Hematopoietic multipotent progenitor cell treated with erythropoietin and hydrocortisone succinate and interleukin-3 and kit ligand, for 17 days (in vitro differentiated cells): ENCODE measurements around the gene TSFM.
"Not testable (repeated sequence)": the region's sequence is repeated elsewhere in the genome, so short reads cannot be mapped to it uniquely, and the experiment has no call there.

ENCODE experiments used
- DNase-seq: peaks from one replicate; pipeline ENCODE4 v3.0.0-alpha.2; 2015; ENCODE audit warnings: low spot score

The TSFM gene

DNA sequence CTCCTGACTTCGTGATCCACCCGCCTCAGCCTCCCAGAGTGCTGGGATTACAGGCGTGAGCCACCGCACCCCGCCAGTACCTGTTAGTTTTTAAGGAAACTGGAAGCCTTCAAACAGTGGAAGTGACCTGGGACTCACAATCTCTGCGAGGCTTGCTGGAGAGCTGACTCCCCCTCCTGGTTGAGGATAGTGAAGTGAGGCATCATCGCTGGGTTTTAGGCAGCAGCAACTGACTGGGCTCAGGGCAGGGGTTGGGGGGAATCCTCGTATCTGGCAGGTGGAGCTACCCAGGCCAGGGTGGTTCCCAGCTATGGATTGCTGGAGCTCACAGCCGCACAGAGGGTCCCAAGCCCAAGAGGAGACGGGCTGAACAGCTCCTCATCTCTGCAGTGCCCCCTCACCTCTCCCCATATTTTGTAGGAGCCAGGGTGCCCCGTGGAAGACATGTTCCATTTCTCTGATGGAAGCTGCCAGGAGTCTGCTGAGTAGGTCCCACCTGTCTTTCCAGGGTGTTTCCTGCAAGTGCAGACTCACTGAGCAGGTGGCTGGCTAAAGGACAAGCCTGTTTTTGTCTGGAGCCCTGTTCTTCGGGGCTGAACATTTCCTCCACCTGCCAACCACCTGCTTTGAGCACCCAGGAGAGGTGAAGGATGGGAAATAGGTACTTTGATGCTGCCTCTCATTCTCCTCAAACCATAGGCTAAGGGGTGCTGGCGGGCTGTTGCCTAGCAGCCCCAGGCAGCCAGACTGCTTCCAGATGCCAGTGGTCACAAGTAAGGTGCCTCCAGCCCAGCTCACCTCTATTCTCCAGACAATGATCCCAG, 32.8 kb downstream of the TSFM start:
- no peak for DNase-seq

DNA sequence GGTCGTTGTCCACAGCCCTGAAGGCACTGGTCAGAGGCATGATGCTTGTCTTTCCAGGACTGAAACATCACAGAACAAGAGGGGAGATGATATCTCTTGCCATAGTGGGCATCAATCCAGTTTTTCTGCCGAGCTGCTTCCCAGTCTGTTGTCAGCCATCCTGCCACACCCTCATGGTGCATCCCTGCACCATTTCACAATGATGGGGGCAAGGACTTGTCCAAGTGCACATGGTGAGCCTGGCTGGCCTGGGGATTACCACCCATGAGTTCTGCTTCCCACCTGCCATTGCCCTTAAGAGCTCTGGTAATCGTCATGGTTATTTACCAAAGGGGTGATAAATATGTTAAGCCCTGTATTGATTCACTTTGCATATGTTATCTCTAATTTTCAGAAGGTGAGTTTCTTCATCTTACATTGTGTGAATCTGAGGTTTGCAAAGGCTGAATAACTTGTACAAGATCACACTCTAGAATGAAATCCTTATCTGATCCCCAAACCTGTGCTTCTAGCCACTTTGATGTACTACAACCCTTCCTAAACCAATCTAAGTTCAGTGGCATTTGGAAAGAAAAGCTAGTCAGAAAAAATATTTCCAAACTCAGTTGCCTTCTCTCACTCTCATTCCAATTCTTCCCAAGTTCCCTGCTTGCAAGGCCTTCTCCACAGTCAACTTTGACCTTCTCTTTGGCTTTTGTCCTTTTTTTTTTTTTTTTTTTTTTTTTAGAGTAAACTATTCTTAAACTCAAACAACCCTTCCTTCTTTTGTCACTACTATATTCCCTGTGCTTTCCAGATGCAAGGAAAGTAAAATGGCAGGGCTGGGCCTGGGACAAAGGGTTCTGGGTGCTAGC, 33.6 kb downstream of the TSFM start:
- no peak for DNase-seq

DNA sequence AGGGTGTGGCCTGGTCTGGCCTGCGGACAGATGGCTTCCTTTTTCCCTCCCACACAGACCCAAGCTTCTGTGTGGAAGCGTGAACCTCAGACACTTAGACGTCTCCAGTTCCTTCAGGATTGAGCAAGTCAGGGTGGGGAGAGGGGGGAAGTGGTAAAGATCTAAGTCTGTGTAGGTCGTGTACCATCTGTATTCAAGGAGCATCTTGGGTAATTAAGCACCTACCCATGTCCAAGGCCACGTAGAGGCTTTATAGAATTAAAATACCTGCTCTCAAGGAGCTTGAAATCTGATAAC, 34.2 kb downstream of the TSFM start:
- DNase-seq, result no peak

DNA sequence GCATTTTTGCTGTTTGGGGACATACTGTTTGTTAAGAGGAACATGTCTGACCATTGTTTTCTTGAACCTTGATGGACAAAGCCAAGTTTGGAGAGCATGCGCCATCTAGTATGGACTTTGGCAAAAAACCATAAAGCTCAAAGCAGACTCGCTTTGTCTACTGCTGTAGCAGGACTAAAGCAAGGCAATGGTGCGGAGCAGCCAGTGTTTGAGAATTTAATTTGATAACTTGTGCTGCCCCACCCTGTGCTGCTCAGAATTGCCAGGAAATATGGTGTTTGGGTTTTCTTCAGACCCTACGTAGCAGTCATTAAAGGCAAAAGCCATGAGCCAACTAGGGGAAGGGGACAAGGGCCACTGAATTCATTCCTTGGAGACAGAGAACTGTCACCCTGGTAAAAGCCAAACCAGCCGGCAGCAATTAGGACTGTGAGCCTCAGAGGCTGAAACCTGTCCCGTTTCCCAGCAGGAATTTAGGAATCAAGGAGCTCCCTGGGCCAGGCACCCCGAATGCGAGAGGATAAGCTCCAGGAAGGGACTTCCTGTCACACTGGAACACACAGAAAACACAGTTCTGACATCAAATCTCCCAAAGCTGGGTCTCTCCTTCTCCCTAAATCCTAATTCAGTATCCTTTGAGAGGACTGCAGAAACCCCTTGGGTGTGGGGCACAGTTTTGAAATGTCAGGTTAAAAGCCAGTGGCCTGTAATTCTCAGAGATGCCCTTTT, 34.8 kb downstream of the TSFM start:
- DNase-seq, result no peak

DNA sequence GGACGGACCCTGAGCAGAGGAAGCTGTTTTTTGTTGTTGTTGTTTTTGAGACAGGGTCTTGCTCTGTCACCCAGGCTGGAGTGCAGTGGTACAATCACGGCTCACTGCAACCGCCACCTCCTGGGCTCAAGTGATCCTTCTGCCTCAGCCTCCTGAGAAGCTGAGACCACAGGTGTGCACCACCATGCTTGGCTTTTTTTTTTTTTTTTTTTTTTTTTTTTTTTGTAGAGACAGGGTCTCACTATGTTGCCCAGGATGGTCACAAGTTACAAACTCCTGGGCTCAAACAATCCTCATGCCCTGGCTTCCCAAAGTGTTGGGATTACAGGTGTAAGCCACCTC, 35.4 kb downstream of the TSFM start:
- not testable (repeated sequence) for DNase-seq

DNA sequence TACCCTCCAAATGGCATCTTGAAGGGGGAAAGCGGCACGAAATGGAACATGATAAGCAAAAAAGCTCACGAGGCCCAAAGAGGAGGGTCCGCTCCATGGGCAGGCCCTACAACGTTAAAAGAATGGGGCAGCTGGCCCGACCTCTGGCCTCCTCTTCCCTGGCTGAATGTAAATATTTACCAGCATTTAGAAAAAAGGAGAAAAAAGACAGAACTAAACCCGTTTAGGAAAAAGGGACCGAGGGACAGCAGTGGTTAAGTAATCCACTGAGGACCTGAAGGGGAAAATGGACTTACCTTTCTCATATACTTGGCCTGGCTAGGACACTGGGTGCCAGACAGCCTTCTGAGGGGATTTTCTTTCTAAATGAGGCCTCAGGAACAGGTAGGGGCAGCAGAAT, 37.5 kb downstream of the TSFM start:
- DNase-seq, result not testable (repeated sequence)

DNA sequence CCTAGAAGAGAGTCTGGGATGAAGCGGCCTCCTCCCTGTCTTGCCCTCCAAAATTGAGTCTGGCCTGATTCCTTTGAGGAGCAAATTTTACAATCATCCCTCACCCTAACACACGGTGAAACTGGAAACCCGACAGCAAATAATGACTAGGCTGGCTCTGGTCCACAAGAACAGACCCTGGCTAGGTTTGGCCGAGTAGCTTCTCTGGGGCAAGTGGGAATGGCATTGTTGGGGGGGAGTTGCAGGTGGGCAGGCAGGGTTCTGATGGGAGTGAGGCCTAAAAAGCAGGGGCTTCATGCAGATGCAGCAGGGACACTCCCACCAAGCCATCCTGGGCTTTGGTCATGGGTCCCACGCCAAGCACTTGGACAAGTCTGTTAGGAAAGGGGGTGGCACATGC, 38.4 kb downstream of the TSFM start:
- not testable (repeated sequence) for DNase-seq

DNA sequence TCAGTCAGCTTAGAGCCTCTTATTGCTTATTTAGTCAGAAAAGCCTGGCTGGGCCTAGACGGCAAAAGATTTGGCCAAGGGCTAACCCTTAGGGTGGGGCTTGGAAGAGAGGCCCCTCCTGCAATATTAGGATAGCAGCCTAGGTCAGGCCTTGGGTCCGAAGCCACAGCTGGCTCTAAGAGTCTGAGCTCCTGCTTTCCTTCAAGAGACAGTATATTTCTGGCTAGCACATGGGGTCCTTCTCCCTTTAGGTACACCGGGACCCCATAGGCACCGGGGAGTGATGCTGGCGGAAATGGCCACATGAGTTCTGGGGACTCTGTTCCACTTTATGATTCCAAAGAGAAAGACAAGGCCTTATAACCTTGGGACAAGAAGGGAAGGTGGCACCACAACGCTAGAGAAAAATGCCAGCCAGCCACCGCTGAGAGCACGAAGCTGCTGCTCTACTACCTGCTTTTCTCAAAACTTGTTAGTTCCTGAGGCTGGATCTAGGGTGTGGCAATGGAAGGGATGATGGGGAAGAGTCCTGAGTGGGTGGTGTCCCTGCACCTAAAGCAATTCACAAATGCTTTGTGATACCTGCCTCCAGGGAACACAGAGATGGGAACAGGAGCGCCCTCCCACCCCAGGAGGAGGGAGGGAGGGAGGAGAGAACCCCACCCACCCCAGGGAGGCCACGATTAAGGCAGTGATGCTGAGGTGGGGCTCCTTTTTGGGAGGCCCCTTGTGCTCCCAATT, 39.1 kb downstream of the TSFM start:
- DNase-seq, result no peak

DNA sequence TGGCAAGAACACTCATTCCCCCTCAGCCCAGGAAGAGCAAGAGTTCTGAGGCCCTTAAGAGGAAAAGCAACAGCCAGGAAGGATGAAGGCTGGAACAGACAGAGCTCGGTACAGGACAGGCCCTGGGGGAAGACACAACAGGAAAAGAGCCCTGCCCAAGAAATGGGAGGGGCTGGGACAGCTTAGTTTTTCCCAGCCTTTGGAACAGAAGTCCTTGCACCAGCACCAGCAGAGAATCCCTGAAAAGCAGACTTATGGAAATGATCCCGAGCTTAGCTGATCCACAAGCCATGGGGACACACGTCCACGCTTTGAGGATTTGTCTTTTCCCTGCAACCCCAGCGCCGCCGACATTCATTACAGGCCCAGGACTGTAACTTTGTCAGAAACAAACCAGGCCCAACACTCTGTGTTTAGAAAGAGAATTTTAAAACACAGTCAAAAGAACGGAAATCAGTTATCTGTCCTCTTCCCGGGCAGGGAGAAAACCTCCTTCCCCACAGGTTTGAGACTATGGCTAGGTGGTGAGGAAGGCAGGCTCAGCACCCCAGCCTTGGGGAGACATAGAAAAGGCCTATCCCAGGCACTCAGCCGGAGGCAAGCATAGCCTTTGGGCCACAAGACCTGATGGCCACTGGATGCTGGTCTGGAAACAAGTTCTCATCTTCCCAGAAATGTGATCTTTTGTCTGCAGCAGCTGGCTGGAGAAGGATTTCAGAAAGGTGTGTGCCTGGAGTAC, 40.0 kb downstream of the TSFM start:
- no peak for DNase-seq

DNA sequence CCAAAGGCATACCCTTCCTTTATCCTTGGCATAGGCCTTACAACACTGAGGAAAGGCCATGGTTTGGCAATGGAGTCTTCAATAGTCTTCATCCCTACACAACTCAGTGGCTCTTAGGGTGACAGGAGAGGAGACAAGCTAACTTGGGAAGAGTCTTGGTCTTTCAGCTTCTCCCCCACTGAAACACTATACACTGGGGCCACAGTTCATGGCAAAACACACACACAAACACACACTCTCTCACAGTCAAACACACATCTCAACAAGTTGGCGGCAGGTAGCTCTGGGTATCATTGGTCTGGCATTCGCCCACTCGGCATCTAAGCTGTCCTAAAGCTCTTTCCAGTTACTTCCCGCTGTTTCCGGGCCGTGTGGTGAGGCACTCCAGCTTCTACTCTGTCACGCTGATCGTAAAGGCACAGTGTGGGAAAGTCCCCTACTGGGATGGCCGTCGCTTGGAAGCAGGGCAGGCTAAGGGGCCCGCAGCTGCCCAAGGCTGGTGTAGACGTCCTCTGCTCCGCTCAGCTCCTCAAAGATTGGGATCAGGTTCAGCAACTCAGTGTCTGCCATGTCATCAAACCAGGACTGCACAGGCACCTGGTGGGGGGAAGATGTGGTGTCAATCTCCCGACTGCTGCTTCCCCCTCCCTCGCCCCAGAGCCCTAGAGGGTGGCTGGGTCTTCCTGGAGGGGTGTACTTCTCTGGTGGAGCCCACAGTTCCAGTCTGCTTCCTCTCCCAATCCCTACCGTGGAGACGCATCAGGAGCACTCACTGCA, 40.7 kb downstream of the TSFM start:
- DNase-seq, result no peak

DNA sequence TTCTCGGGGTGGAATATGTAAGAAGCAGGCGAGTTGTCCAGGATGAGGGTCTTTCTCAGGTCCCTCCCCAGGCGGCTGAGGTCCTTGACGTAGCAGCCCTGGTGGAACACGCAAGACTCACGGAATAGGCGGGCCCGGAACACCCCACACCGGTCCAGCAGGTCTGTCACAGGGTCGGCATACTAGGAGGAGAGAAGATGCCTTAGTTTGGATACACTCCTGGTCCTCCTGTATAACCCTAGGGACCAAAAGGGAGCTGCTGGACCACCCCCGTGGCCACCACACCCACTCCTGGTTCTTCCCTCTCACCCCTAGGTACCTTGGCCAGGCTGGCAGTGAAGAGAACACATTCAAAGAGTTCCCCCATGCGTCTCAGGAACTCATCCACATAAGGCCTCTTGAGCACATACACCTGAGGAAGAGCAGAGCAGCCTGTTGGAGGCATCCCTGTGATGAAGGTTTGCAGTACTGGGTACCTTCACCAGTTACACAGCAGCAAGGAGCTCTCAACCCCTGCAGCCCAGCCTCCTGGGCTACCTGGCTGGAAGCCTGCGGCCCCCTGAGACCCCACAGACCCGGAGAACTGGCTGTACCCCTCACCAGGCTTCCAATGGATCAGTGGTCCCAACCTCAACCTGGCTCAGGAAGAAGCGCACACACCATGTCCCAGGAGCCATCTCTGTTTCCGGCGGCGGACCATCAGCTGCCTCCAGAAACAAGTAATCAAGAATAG, 41.5 kb downstream of the TSFM start:
- no peak for DNase-seq

DNA sequence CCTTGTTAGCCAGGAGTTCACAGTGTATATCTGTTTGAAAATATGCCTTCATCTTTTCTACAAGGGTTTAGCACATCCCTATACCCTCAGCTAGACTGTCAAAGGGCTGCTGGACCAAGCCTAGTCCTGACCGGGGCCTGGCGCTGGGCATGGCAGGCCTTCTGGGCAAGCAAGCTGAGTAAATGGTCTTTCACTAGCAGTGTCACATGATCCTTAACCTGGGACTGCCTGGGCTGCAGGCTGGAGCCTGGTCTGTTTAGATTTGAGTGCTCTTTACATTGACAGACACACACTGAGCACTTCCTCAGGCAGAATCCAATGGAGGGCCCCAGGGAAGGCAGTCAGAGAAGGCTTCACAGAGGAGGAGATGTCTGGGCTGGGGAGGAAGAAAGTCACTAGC, 42.9 kb downstream of the TSFM start:
- DNase-seq, result no peak

DNA sequence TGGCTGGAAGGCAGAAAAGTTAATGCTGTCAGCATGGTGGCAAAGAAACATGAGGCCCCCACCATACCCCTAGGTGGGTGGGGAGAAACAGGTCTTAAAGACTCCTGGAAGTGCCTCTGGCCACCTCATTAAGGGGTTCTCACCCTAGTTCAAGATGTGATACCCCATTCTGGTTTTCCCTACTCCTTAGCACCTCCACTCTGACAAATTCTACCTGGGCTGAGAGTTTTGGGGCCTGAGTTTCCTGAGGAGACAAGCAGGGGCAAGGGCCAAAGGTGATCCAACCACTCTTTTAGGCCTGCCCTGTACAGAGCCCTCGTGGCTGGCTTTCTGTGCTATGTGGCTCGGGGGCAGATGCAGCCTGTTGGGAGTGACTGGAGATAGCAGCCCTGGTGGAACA, 43.8 kb downstream of the TSFM start:
- no peak for DNase-seq

DNA sequence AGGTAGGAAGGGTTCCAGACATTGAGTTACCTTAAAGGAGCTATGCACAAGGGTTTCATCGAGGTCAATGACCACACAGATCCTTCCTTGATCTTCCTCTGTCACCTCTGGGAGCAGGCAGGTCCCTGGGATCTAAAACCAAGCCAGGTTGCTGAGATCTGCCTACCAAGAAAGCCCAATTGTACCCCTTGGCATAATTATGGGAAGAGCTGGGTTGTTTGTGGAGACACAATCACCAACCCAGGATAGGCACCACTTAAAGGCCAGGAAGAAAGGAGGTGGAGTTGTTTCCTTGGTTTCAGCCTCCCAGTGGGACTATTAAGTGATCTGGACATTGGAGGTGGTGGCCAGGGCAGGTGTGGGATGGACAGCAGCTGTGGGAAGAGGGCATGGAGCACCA, 44.4 kb downstream of the TSFM start:
- no peak for DNase-seq

DNA sequence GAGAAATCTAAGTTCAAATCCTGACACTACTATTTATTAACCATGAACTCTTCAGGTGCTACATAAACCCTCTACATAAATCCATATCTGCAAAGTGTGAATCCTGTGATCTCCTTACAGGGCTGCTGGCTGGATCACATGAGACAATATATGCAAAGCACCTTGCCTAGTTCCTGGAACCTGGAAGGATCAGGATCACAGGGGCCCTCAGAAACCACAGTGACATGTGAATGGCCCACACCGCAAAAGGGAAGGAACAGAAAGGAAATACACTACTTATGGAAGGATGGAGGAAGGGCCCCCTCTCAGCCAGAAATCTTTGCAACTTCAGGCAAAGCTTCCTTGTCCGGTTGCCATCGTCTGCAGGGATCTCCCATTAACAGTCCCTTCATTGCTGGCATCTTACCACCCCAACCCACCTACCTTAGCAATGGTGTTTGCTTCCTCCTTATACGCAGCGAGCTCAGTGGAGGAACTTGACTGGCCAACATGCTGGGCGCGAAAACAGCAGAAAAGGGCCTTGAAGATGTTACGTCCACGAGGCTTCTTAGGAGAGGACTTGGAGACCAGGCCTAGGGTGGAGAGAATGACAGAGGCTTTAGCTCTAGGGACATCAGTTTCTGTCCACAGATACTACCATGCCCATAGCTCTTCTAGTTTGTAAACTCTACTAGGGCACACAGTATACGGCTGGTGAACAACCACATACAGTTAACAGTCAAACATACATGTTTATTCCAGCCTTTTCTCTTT, 46.6 kb downstream of the TSFM start:
- DNase-seq, result no peak

DNA sequence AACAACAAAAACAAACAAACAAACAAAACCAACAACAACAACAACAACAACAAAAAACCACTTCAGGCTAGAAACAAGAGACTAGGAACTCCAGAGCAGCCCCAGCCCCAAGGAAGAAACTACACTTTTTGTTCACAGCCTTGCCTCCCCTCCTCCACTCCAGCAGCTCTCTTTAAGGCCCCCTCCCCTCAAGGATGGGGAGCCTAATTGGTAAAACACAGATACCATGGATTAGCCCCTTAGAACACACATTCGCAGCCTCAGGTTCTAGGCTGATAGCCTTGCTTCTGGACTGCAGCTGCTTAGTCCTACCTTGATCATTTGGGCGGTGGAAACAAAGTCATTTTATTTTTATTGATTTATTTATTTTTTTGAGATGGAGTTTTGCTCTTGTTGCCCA, 47.8 kb downstream of the TSFM start:
- DNase-seq, result no peak

DNA sequence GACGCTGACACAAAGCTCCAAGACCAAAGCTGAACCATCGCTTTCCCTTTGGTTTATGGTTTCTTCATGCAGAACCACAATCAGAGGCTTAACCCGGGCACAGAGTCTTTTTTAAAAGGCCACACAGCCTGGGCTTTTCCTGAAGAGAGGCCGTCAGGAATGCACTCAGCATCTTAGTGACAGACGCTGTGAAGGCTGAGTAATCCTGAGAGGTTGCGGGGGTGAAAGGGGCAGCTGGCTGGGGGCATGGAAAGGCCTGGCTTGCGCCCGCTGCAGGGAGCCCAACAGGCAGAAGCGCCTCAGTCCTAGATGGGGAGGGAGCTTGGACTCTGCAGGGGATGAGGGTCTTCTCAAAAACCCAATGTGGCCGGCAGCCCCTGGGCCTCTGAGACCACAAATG, 50.4 kb downstream of the TSFM start:
- DNase-seq, result no peak

DNA sequence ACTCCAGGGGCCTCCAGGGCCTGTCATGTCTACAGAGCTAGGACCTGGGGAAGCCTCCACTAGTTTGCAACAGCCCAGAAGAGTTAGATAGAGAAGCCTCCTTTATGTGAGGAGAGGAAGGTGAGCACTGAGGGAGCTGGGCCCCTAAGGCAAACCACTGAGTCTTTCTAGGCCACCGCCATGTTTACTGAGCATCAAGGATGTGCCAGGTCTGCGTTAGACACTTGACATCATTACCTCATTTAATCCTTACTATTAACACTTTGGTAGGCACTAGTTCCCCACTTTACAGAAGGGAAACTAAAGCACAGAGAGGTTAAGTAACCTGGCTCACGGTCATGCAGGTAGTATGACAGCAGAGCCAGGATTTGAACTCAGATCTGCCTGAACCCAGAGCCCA, 51.1 kb downstream of the TSFM start:
- DNase-seq, result no peak

DNA sequence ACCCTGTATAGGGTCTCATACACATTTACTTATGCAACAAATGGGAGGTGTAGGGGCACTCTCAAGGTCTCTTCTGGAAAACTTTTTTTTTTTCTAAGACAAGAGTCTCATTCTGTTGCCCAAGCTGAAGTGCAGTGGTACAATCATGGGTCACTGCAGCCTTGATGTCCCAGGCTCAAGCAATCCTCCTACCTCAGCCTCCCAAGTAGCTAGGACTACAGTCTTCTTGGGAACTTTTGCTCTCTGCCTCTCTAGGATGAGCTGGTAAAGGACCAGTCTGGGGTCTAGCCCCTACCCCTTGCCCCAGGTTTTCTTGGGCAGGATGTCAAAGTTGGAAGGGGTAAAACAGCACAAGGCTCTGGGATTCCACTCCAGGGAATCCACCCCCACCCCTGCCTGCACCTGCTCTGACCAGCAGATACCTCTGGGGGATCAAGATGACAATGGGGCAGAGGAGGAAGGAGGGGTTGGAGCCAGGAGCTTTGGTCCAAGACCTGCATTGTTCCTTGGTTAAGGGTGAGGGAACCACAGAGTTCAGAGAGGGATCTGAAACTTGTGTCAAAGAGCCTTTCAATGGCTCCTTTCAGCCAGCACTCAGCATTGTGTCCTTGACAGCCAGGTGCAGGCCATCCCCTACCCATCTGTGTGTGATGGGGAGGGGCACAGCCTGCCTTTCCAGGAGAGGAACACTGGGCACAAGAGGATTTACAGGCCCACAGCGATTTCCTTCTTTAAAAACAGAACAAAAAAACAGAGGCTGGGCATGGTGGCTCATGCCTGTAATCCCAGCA, 51.7 kb downstream of the TSFM start:
- no peak for DNase-seq
